ENCODE measurements around the gene HCN4.

The HCN4 gene

GRCh38 chr15:73352082-73352481 lies 16.7 kb downstream of the HCN4 start:
- in situ Hi-C loops (cut with MboI; ENCODE audit: low sequenced_read_pairs) = no loop called here
- no peak for DNase-seq (ENCODE audit: low spot score in 2 of 2)
- Histone ChIP-seq H3K4me1 (no peaks in the 10 kb centered on the region), H3K27me3 (ENCODE audit: low read depth) (peaks cover 28% of the 10 kb centered on the region), H3K4me3 (no peak overlapping the region), H3K36me3 (replicated peaks) (no peaks in the 10 kb centered on the region), H3K9me3 (no peaks in the 10 kb centered on the region)

- Histone ChIP-seq H3K36me3 (replicated peaks) (no peaks in the 10 kb centered on the region), H3K27me3 (ENCODE audit: low read depth) (peaks cover 31% of the 10 kb centered on the region), H3K4me1 (no peaks in the 10 kb centered on the region), H3K4me3 (no peak overlapping the region), H3K9me3 (no peaks in the 10 kb centered on the region)
- no peak for DNase-seq (ENCODE audit: low spot score in 2 of 2)
- in situ Hi-C loops (cut with MboI; ENCODE audit: low sequenced_read_pairs) = no loop called here
These were observed 19.6 kb downstream of the HCN4 start for GRCh38 chr15:73349191-73349590.

- Histone ChIP-seq H3K36me3 (replicated peaks) (no peaks in the 10 kb centered on the region), H3K4me1 (no peaks in the 10 kb centered on the region), H3K27me3 (ENCODE audit: low read depth) (peaks cover 27% of the 10 kb centered on the region), H3K9me3 (no peaks in the 10 kb centered on the region), H3K4me3 (no peak overlapping the region)
- in situ Hi-C loops (cut with MboI; ENCODE audit: low sequenced_read_pairs) = no loop called here
- peak; percentile 65 to 92 for DNase-seq (ENCODE audit: low spot score in 2 of 2)
These were observed 21.9 kb downstream of the HCN4 start for GRCh38 chr15:73346735-73347312.

DNA sequence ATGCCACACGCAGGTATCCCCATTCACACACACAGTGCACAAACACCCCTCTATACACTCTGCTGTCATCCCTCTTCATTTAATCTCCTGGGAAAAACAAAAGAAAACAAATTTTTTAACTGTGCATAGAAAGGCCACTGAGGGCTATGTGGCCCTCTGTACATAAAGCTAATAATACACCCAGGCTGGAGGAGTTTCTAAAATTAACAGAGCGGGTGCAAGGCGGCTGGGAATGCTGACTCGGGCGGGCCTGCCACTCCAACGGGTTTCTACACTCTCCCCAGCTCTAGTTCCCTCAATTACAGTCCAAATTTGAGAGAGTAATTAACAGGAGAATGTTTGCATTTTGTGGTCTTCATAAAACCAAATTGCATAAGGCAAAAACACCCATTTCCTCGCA lies 23.1 kb downstream of the HCN4 start:
- Histone ChIP-seq H3K4me1 (no peaks in the 10 kb centered on the region), H3K27me3 (ENCODE audit: low read depth) (peaks cover 20% of the 10 kb centered on the region), H3K9me3 (no peaks in the 10 kb centered on the region), H3K36me3 (replicated peaks) (no peaks in the 10 kb centered on the region), H3K4me3 (no peak overlapping the region)
- DNase-seq (ENCODE audit: low spot score in 2 of 2) = no peak
- in situ Hi-C loops (cut with MboI; ENCODE audit: low sequenced_read_pairs) = no loop called here

DNA sequence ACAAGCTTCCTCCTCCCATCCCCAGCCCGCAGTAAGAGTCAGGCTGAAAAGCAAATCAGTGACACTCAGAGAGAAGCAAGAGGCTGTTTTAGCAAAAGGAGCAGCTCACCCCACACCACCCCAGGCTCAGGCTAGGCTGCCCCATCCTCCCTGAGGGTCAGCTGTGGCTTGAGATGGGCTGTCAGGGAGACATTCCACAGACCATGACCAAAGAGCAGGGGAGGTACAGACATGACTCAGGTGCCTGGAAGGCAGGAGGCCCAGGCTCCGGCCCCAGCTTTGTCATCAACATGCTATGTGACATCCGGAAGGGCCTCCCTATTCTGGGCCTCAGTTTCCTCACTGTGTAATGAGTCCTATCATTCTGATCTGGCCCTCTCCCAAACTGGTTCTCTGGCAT lies 24.7 kb downstream of the HCN4 start:
- DNase-seq (ENCODE audit: low spot score in 2 of 2) = no peak
- H3K9me3 ChIP-seq = no peaks in the 10 kb centered on the region
- in situ Hi-C loops (cut with MboI; ENCODE audit: low sequenced_read_pairs) = no loop called here

DNA sequence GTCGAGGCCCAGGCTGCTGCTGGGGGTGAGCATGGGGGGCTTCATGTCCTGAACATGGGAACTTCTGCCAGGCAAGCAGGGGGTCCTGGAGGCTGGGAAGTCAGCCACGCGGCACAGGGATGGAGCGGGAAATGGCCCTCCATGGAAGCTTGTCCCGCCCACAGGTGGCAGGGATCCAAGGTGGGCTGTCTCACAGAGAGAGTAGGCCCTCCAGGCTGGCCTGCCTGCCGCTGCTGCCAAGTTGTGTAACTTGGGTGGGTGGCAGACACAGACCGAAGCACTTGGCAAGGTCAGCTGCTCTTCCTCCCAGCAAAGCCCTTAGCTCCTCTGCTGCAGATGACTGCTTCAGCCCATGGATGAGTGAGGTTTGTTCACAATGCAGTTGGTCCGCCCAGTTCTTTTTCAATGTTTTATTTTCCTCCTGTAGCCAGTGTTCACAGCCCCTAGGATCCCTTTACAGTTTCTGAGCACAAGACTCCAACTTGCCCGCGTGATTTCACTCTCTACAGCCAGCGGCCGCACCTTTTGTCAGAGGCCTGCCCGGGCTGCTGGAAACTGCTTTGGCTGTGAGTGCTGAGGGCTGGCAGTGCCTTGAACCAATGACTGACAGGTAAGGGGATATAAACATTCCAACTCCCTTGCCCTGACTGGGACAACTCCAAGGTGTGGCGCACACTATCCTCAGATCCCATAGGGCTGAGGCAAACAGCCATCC lies 26.7 kb downstream of the HCN4 start:
- peaks cover 25% of the 10 kb centered on the region for H3K27me3 ChIP-seq (ENCODE audit: low read depth)
- no peak for DNase-seq (ENCODE audit: low spot score in 2 of 2)
- no peaks in the 10 kb centered on the region for H3K36me3 ChIP-seq (replicated peaks)
- H3K4me1 ChIP-seq = no peaks in the 10 kb centered on the region
- no peak overlapping the region for H3K4me3 ChIP-seq
- in situ Hi-C loops (cut with MboI; ENCODE audit: low sequenced_read_pairs) = no loop called here
- no peaks in the 10 kb centered on the region for H3K9me3 ChIP-seq

More for the DNA sequence above, 24.7 kb downstream of the HCN4 start:
- no peak overlapping the region for H3K4me3 ChIP-seq
- no peaks in the 10 kb centered on the region for H3K4me1 ChIP-seq
- H3K36me3 ChIP-seq (replicated peaks) = no peaks in the 10 kb centered on the region
- H3K27me3 ChIP-seq (ENCODE audit: low read depth) = peaks cover 15% of the 10 kb centered on the region

DNA sequence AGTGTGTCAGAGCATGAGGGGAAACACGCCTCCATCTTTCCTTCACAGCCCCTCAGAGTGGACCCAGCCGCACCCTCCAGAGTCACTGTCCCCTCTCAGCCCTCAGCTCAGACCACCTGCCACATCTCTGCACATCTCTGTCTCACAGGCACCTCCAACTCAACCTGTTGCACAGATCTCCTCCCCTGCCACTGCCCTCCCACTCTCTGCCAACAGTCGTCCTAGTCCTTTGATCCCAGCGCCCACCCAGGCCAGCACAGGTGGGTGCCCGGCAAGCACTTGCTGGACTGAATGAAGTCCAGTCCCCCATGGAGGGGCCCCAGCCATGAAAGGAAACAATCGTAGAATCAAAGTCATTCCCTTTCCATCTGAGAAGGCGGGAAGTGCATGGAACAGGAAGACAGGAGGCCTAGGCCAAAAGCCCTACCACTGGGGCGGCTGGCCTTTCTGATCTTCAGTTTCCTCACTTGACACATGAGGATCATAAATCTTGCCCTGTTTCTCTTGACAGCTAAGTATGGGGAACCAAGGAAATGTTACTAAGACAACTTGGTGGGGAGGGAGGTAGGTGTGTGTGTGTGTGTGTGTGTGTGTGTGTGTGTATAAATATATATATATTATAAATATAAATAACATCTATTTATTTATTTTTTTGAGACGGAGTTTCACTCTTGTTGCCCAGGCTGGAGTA lies 28.1 kb downstream of the HCN4 start:
- no peaks in the 10 kb centered on the region for H3K9me3 ChIP-seq
- no peaks in the 10 kb centered on the region for H3K36me3 ChIP-seq (replicated peaks)
- H3K4me1 ChIP-seq = no peaks in the 10 kb centered on the region
- in situ Hi-C loops (cut with MboI; ENCODE audit: low sequenced_read_pairs) = no loop called here
- DNase-seq (ENCODE audit: low spot score in 2 of 2) = no peak
- H3K4me3 ChIP-seq = no peak overlapping the region
- peaks cover 28% of the 10 kb centered on the region for H3K27me3 ChIP-seq (ENCODE audit: low read depth)

- H3K27me3 ChIP-seq (ENCODE audit: low read depth) = peaks cover 25% of the 10 kb centered on the region
- no peaks in the 10 kb centered on the region for H3K9me3 ChIP-seq
- H3K36me3 ChIP-seq (replicated peaks) = no peaks in the 10 kb centered on the region
- in situ Hi-C loops (cut with MboI; ENCODE audit: low sequenced_read_pairs) = no loop called here
- DNase-seq (ENCODE audit: low spot score in 2 of 2) = no peak
- H3K4me1 ChIP-seq = no peaks in the 10 kb centered on the region
- no peak overlapping the region for H3K4me3 ChIP-seq
These were observed 30.0 kb downstream of the HCN4 start for GRCh38 chr15:73338606-73339374.

DNA sequence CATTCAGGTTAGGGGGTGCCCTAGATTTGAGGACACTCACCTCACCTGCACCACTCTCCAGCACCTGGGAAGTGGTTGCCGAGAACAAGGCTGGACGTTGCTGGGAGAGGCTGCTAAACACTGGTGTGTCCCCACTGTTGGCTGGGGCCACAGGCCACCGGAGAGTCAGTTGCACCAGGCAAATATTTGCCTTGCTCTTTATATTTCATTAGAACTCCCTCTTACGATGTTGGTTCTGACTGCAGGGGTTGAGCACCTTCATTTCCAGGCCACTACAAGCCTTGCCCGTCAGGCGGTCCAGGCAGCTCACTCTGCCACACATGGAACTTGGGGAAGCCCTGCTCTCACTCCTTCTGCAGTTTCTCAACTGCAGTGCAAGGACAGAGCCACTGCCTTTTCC lies 30.7 kb downstream of the HCN4 start:
- H3K36me3 ChIP-seq (replicated peaks) = no peaks in the 10 kb centered on the region
- no peaks in the 10 kb centered on the region for H3K9me3 ChIP-seq
- peaks cover 25% of the 10 kb centered on the region for H3K27me3 ChIP-seq (ENCODE audit: low read depth)
- H3K4me3 ChIP-seq = no peak overlapping the region
- H3K4me1 ChIP-seq = no peaks in the 10 kb centered on the region
- in situ Hi-C loops (cut with MboI; ENCODE audit: low sequenced_read_pairs) = no loop called here
- no peak for DNase-seq (ENCODE audit: low spot score in 2 of 2)

DNA sequence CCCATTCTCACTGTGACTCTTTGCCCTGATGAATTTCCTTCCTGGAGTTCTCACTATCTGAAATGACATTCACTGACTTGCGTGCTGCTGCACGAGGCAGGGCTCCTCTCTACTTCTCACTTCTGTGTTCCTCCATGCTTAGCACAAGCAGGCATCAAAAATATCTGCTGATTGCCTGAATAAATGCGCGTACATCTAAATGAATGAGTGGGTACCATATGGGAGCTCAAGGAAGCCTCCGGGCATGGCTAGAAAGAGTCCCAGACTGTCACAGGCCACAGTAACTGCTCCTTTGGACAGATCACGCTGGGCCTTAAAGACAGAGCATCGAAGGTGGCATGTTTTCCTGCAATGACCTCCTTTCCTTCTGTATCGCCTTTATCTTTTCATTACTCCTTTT lies 31.6 kb downstream of the HCN4 start:
- no peak for DNase-seq (ENCODE audit: low spot score in 2 of 2)
- no peaks in the 10 kb centered on the region for H3K4me1 ChIP-seq
- no peak overlapping the region for H3K4me3 ChIP-seq
- H3K9me3 ChIP-seq = no peaks in the 10 kb centered on the region
- in situ Hi-C loops (cut with MboI; ENCODE audit: low sequenced_read_pairs) = no loop called here
- H3K36me3 ChIP-seq (replicated peaks) = no peaks in the 10 kb centered on the region
- H3K27me3 ChIP-seq (ENCODE audit: low read depth) = peaks cover 25% of the 10 kb centered on the region

DNA sequence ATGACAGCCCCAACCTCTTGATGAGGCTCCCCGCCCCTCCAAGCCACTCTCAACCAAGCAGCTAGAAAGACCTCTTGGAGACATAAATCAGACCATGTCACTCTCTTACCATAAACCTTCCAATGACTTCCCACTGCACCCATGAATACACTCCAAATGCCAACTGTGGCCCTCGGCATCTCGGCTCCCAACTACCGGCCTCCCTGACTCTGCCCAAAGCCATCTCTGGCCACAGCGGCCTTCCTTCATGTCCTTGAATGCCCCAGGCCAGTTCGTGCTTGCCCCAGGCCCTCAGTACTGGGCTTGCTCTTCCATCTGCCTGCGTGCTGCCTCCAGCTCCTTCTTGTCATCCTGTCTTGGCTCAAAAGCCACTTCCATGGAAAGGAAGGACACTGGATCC lies 32.0 kb downstream of the HCN4 start:
- in situ Hi-C loops (cut with MboI; ENCODE audit: low sequenced_read_pairs) = no loop called here
- DNase-seq (ENCODE audit: low spot score in 2 of 2) = no peak
- no peaks in the 10 kb centered on the region for H3K9me3 ChIP-seq
- H3K27me3 ChIP-seq (ENCODE audit: low read depth) = peaks cover 25% of the 10 kb centered on the region
- no peak overlapping the region for H3K4me3 ChIP-seq
- no peaks in the 10 kb centered on the region for H3K36me3 ChIP-seq (replicated peaks)
- H3K4me1 ChIP-seq = no peaks in the 10 kb centered on the region

GRCh38 chr15:73335471-73335870 lies 33.3 kb downstream of the HCN4 start:
- no peak overlapping the region for H3K4me3 ChIP-seq
- in situ Hi-C loops (cut with MboI; ENCODE audit: low sequenced_read_pairs) = no loop called here
- H3K9me3 ChIP-seq = no peaks in the 10 kb centered on the region

GRCh38 chr15:73335026-73335425 lies 33.7 kb downstream of the HCN4 start:
- Histone ChIP-seq H3K36me3 (replicated peaks) (no peaks in the 10 kb centered on the region), H3K4me3 (no peak overlapping the region), H3K27me3 (ENCODE audit: low read depth) (peaks cover 25% of the 10 kb centered on the region), H3K4me1 (no peaks in the 10 kb centered on the region), H3K9me3 (no peaks in the 10 kb centered on the region)
- DNase-seq (ENCODE audit: low spot score in 2 of 2) = no peak
- in situ Hi-C loops (cut with MboI; ENCODE audit: low sequenced_read_pairs) = no loop called here

More at GRCh38 chr15:73335471-73335870, 33.3 kb downstream of the HCN4 start:
- Histone ChIP-seq H3K4me1 (no peaks in the 10 kb centered on the region), H3K27me3 (ENCODE audit: low read depth) (peaks cover 25% of the 10 kb centered on the region), H3K36me3 (replicated peaks) (no peaks in the 10 kb centered on the region)
- no peak for DNase-seq (ENCODE audit: low spot score in 2 of 2)

DNA sequence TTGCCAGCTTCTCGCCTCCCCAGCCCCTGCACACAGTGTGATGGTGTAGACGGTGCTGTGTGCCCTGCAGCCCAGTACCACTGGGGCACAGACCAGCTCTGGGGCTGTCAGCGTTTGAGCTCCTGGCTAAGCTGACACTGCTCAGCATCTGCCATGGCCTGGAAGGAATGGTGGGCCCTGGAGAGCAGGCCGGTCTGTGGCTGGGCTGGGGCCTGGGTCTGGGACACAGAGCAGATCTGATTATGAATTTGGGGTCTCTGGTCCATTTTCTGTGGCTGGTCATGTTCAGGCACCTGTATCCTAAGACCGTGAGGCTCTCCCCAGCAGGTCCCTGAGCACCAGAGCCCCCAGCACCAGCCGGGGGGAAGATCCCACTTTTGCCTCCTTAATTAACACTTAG lies 34.7 kb downstream of the HCN4 start:
- H3K4me1 ChIP-seq = no peaks in the 10 kb centered on the region
- H3K9me3 ChIP-seq = no peaks in the 10 kb centered on the region
- in situ Hi-C loops (cut with MboI; ENCODE audit: low sequenced_read_pairs) = no loop called here
- H3K27me3 ChIP-seq (ENCODE audit: low read depth) = peaks cover 25% of the 10 kb centered on the region
- no peak for DNase-seq (ENCODE audit: low spot score in 2 of 2)
- no peaks in the 10 kb centered on the region for H3K36me3 ChIP-seq (replicated peaks)
- no peak overlapping the region for H3K4me3 ChIP-seq

Measured in HAP-1 (cell line).